HG03457 (cell line): ENCODE data around the gene RHPN2.

Experiments used
- ATAC-seq: cut with Tn5 transposase; IDR thresholded peaks from one replicate; pipeline ENCODE4 v1.9.1; 2021; ENCODE audit warnings: moderate number of reproducible peaks; ENCODE audit not compliant: unreplicated experiment

The RHPN2 gene

GRCh38 chr19:33064792-33065550, at the start of gene RHPN2:
RHPN2 (minus strand) TSS chr19:33064888; CDS start chr19:33064852, 36 bp downstream.
- ATAC-seq, result no peak

GRCh38 chr19:33114312-33114711, 49.6 kb upstream of the RHPN2 start:
- ATAC-seq, result no peak

GRCh38 chr19:33111587-33111986, 46.9 kb upstream of the RHPN2 start:
- no peak for ATAC-seq

- ATAC-seq, result no peak
Measured at GRCh38 chr19:33110137-33110910, 45.6 kb upstream of the RHPN2 start.

GRCh38 chr19:33108161-33108560, 43.5 kb upstream of the RHPN2 start:
- ATAC-seq, result no peak

- ATAC-seq, result no peak
Measured at GRCh38 chr19:33102893-33103292, 38.2 kb upstream of the RHPN2 start.

- ATAC-seq, result no peak
Measured at GRCh38 chr19:33100894-33101644, 36.4 kb upstream of the RHPN2 start.

- ATAC-seq, result no peak
Measured at GRCh38 chr19:33098055-33098534, 33.4 kb upstream of the RHPN2 start.

GRCh38 chr19:33096005-33096404, 31.3 kb upstream of the RHPN2 start:
- ATAC-seq, result no peak

GRCh38 chr19:33094436-33095067, 29.9 kb upstream of the RHPN2 start:
- no peak for ATAC-seq

GRCh38 chr19:33093420-33094210, 28.9 kb upstream of the RHPN2 start:
- ATAC-seq, result no peak

- ATAC-seq, result no peak
Measured at GRCh38 chr19:33090179-33090578, 25.5 kb upstream of the RHPN2 start.

GRCh38 chr19:33089010-33089409, 24.3 kb upstream of the RHPN2 start:
- ATAC-seq, result no peak

GRCh38 chr19:33086955-33087354, 22.3 kb upstream of the RHPN2 start:
- no peak for ATAC-seq

- no peak for ATAC-seq
Measured at GRCh38 chr19:33085570-33086128, 21.0 kb upstream of the RHPN2 start.

GRCh38 chr19:33080761-33081681, 16.3 kb upstream of the RHPN2 start, which contains the start of gene GPATCH1:
GPATCH1 (plus strand) TSS chr19:33081181; CDS start chr19:33081194, 13 bp downstream.
- peak; percentile 70 for ATAC-seq

- ATAC-seq, result no peak
Measured at GRCh38 chr19:33075519-33075918, 10.8 kb upstream of the RHPN2 start.

GRCh38 chr19:33071887-33072286, 7.2 kb upstream of the RHPN2 start:
- ATAC-seq, result no peak

GRCh38 chr19:33067121-33067520, 2.4 kb upstream of the RHPN2 start:
- ATAC-seq, result no peak
